ENCODE measurements around the gene ZNF282.

ZNF282 gene

DNA sequence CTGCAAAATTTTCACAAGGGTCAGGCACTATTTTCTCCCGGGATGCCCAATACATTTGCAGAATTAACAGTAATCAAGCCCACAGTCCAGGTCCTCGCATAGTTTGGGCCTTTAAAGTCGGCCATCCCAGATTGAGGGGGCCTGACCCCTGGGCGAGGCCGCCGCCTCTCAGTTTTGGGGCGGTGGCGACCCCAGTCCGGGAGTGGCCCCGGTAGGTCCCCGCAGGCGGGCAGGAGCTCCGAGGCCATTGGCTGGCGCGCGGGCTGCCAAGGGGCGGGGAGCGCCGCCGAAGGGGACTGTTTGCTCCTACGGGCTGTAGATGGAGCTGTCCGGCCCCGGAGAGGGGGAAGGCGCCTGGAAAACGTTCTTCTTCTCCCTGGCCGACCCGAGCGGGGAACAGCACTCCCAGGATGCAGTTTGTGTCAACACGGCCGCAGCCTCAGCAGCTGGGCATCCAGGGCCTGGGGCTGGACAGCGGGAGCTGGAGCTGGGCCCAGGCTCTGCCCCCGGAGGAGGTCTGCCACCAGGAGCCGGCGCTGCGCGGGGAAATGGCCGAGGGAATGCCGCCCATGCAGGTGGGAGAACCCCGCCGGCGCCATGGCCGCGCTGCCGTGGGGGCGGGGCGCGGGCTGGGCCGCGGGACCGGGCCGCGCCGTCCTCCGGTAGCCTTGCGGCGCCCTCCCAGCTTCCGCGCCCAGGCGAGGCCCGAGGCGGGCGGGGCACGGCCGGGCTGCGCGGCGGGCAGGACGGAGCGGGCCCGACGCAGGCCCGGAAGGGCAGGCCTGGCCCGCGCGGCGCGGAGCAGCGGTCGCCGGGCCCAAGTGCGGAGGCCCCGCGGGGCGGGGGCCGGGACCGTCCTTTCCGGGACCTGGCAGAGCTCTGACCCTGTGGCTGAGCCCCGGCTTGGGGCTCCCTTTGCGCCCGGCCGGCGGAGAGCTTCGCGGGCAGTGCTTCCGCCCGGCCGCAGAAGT lies at the start of gene ZNF282:
ZNF282 (plus strand) TSS at position 367 of the 971 bp plus-strand sequence; CDS start at position 411, 44 bp downstream.
- peak; percentile 66 to 76 (median 73) for DNase-seq (ENCODE audit: low read depth in 3 of 3)

- peak; percentile 55 to 75 (median 61) for DNase-seq (ENCODE audit: low read depth in 3 of 3)
Measured at GRCh38 chr7:149147072-149147751, 48.1 kb upstream of the ZNF282 start, which contains the start of gene ZNF398. Gene ZNF398 (plus strand): TSS chr7:149147453. CDS start chr7:149147743, 290 bp downstream.

- peak in 1 of 3 donors; percentile 31 for DNase-seq (ENCODE audit: low read depth in 3 of 3)
Measured at GRCh38 chr7:149147752-149148653, 47.3 kb upstream of the ZNF282 start.

GRCh38 chr7:149150981-149151380 lies 44.4 kb upstream of the ZNF282 start:
- no peak for DNase-seq (ENCODE audit: low read depth in 3 of 3)

DNA sequence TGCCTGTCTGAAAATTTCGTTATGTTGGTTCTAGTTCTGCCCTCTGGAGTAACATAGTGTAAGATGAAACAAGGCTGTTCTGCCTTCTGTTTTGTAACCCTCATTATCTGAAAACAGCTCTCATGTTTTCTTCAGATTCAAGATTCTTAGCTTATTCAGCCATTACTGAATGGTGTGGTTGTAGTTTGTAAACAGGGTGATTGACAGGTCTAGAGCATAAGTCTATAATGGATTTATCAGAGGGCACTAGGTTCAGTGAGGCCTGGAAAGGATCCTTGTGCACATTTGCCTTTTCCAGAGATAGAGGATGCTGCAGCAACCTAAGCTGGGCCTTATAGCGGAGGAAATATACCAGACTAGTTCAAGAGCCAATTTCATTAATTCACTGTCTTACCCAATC lies 42.0 kb upstream of the ZNF282 start:
- DNase-seq (ENCODE audit: low read depth in 3 of 3): no peak

DNA sequence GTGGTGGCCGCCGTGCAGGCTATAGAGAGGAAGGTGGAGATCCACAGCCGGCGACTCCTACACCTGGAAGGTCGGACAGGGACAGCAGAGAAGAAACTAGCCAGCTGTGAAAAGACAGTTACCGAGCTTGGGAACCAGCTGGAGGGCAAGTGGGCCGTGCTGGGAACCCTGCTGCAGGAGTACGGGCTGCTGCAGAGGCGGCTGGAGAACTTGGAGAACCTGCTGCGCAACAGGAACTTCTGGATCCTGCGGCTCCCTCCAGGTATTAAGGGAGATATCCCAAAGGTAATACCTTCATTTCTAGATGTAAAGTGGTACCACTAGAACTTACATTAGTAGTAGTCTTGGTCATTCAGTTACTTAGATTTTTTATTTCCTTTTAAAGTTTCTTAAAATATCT lies 41.3 kb upstream of the ZNF282 start:
- no peak for DNase-seq (ENCODE audit: low read depth in 3 of 3)

- DNase-seq (ENCODE audit: low read depth in 3 of 3): no peak
Measured at GRCh38 chr7:149156898-149157297, 38.4 kb upstream of the ZNF282 start.

- DNase-seq (ENCODE audit: low read depth in 3 of 3): no peak
Measured at GRCh38 chr7:149161241-149161848, 34.0 kb upstream of the ZNF282 start.

- no peak for DNase-seq (ENCODE audit: low read depth in 3 of 3)
Measured at GRCh38 chr7:149166142-149166541, 29.2 kb upstream of the ZNF282 start.

DNA sequence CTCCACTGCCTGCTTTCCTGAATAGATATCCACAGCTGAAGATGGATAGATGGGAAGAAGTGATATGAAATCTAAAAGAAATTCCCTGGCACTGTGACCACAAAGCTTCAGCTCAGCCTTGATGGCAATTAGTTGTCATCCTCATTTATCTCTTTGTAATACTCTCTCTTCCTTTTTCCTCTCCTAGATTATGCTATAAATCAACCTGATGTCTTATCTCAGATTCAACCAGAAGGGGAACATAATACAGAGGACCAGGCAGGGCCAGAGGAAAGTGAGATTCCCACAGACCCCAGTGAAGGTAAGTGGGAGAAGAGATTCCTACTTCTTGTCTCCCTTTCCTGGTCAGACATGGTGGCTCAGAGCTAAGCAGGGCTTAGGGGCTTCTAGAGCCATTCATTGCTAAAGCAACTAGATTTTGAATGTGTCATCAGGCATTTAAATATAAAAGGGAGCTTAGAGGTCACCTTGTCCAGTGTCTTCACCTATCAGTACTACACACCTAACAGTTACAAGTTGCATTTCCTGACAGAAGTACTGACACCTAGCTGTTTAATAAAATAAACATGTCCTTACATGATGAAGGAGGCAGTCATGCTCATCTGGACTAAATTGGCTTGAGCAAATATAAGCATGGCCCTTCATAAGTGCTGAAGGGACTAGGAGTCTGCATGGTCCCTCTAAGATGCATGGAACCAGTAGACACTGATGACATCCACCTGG lies 28.6 kb upstream of the ZNF282 start:
- DNase-seq (ENCODE audit: low read depth in 3 of 3): no peak

- DNase-seq (ENCODE audit: low read depth in 3 of 3): no peak
Measured at GRCh38 chr7:149171892-149172533, 23.3 kb upstream of the ZNF282 start.

DNA sequence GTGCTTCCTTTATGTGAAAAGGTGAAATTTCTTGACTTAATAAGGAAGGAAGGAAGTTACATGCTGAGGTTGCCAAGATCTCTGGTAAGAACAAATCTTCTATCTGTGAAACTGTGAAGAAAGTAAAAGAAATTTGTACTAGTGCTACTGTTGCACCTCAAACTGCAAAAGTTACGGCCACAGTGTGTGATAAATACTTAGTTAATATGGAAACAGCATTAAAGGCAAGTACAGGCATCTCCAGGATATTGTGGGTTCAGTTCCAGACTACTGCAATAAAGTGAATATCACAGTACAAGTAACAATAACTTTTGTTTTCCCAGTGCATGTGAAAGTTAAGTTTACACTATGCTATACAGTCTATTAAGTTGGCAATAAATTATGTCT lies 22.8 kb upstream of the ZNF282 start:
- DNase-seq (ENCODE audit: low read depth in 3 of 3): no peak

GRCh38 chr7:149175150-149175549 lies 20.2 kb upstream of the ZNF282 start:
- no peak for DNase-seq (ENCODE audit: low read depth in 3 of 3)

- no peak for DNase-seq (ENCODE audit: low read depth in 3 of 3)
Measured at GRCh38 chr7:149179241-149179640, 16.1 kb upstream of the ZNF282 start.

DNA sequence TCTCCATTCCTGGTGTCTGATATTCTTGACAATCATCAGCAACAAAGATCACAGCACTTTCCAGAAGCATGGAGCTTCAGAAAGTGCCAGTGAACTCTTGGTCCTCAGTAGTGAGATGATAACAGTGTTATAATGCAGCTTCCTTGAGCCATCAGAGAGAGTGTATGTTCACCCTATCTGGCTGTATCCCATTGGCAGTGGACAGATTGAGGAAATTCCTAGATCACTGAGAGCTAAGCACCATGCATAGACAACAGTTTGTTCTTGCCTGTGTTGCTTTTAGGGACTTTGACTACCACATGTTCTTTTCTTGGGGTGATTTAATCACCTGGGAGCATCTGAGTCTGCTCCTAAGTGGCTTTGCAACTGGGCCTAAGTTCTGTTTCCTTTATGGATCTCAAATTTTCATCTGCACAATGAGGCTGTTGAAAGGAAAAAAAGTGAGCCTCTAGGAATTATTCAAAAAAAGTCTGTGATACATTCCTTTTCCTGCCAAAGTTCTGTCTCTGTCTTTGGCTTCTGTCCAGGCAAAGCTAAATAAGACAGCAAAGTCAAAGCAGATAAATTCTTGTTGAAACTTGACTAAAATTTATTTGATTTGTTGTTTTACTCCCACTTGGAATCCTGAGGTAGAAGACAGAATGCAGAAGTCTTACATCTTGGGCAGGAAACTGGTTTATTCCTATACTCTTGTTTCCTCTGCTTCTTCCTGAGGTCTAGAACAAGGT lies 14.5 kb upstream of the ZNF282 start:
- no peak for DNase-seq (ENCODE audit: low read depth in 3 of 3)

- DNase-seq (ENCODE audit: low read depth in 3 of 3): no peak
Measured at GRCh38 chr7:149181450-149181790, 13.9 kb upstream of the ZNF282 start.

- no peak for DNase-seq (ENCODE audit: low read depth in 3 of 3)
Measured at GRCh38 chr7:149184274-149184673, 11.1 kb upstream of the ZNF282 start.

- no peak for DNase-seq (ENCODE audit: low read depth in 3 of 3)
Measured at GRCh38 chr7:149188213-149188612, 7.1 kb upstream of the ZNF282 start.

DNA sequence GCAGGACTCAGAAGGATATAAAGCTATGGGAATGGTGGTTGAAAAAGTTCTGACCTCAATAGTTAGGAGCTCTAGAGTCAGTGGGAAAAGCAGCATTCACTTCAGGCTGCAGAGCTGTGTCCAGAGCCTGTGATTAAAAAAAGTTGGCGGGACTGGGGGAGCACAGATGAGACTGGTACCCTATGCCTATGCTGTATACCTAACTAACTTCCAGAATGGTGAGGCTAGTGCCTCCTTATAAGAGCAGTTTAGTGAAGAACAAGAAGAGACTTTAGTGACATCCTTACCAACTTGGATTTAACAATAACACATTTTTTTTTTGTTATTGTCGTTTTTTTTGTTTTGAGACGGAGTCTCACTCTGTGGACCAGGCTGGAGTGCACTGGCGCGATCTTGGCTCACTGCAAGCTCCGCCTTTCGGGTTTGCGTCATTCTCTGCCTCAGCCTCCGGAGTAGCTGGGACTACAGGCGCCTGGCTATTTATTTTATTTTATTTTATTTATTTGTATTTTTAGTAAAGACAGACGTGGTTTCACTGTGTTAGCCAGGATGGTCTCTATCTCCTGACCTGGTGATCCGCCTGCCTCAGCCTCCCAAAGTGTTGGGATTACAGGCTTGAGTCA lies 6.6 kb upstream of the ZNF282 start:
- no peak for DNase-seq (ENCODE audit: low read depth in 3 of 3)

Measured in stimulated activated CD4-positive, alpha-beta T cell treated with anti-CD3 and anti-CD28 coated beads, TNF-alpha, amount 100 ng/mL, for 48 hours (primary cell).